HG02763 (cell line): Measurements from ENCODE around the gene CCL7.
"Not testable (repeated sequence)": the region's sequence is repeated elsewhere in the genome, so short reads cannot be mapped to it uniquely, and the experiment has no call there.

Source experiments
- ATAC-seq: cut with Tn5 transposase; IDR thresholded peaks from one replicate; pipeline ENCODE4 v1.9.1; 2021; ENCODE audit warnings: mild to moderate bottlenecking, moderate library complexity; ENCODE audit not compliant: unreplicated experiment

The CCL7 gene

GRCh38 chr17:34269969-34270368 lies at the start of gene CCL7:
Gene CCL7, plus strand, starts transcription at chr17:34270221. Its CDS starts 70 bp downstream, at chr17:34270291.
- ATAC-seq = no peak

GRCh38 chr17:34220752-34221395 lies 49.1 kb upstream of the CCL7 start:
- no peak for ATAC-seq

GRCh38 chr17:34221411-34221810 lies 48.6 kb upstream of the CCL7 start:
- no peak for ATAC-seq

DNA sequence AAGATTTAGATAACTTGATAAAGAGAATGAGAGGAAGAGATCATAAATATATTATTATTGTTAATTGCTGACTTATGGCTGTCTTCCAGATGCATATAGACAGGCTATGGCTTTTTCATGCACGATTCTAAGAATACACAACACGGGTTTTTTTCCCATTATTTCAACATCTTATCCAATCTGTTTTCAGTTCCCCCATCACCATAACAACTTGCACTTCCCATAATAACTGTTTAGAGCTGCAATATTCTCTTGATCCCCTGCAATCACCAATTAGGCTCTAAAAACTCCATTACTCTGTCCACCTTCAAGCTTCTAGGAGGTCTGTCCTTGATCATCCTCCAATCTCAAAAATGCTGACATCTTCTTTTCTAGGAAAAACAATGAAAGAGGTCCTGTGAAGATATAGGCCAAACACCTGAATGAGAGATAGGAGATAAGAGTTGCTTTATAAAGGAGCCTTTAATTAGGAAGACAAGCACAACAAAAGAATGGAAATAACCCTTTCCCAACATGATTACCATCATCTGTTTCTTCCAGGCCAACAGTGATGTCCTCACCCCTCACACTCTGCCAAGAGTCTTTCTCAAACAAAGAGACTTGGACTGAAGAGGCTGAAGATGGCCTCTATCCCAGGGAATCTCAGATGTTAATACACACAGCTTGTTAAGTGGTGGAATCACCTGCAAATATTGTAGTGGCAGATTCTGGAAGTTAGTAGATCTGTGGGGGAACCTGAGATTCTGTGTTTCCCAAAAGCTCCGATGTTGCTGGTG lies 47.1 kb upstream of the CCL7 start:
- ATAC-seq = no peak

DNA sequence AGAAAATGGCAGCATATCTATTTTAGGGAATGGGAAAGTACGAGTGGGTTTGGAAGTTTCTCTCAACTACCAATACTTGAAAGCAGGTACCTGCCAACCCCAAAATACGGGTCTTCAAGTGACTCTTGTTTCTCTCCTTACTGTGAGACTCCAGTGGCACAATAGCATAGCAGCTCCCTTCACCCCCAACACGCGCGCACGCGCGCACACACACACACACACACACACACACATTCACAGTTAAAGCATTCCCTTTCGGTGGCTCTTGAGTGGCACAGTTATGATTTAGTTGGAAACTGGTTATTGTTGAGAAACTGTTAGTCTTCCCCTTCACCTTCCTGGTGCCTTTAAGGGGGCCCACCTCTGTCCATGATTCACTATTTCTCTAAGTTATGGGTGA lies 45.0 kb upstream of the CCL7 start:
- no peak for ATAC-seq

DNA sequence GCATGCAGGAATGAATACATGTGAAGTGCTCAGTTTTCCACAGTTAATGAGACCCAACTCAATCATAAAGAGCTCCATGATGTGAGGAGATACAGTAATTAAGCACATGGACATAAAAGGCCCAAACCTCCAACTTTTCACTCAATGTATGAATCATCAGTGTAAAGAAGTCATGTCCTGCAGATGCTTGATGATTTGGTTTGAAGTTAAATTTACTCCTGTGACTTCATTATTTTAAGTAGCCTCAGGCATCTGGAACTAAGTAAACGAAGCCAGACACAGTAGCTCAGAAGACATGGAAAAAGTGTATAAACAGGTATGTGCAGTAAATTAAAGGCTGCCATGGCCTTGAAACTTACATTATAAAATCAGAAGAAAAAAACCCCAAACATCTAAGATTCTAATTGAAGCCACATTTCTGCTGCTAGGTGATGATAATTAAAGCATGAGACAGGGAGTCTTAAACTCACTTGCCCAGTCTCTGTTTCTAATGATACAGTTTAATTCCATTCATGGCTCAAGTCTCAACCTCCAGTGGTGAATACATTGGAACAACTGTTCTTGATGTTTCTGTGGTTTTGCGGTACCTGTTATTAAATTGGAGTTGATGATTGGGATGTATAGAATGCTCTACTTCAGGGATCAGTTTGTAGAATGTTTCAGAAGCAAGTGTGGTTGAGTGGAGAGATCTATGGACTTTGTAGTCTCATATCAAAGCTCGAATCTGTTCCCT lies 43.8 kb upstream of the CCL7 start:
- no peak for ATAC-seq

GRCh38 chr17:34226744-34227034 lies 43.3 kb upstream of the CCL7 start:
- no peak for ATAC-seq

DNA sequence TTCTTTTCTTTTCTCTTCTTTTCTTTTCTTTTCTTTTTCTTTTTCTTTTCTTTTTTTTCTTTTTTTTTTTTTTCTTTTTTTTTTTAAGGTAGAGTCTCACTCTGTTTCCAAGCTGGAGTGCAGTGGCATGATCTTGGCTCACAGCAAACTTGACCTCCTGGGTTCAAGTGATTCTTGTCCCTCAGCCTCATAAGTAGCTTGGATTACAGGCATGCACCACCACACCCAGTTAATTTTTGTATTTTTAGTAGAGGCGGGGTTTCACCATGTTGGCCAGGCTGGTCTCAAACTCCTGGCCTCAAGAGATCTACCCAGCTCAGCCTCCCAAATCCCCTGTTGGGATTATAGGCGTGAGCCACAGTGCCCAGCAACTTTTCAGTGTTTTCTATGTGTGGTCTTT lies 42.7 kb upstream of the CCL7 start:
- ATAC-seq = not testable (repeated sequence)

DNA sequence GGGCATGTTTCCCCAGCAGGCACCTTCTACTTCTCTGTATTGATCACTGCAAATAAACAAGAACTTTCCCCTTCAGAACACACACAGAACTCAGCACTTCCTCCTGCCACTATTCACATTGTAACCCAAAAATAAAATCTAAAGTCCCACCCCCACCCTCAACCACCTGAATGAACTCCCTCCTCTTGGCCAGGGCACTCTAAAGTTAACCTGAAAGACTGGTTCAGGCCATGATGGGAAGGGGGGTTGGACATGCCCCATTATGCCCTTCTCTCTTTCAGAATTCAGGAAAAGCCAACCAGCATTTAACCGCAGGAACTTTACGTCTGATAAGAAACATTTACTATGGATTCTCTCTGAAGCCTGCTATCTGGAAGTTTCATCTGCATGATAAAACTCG lies 42.3 kb upstream of the CCL7 start:
- no peak for ATAC-seq

- ATAC-seq = no peak
These were observed 41.2 kb upstream of the CCL7 start for GRCh38 chr17:34228781-34229180.

GRCh38 chr17:34230342-34230741 lies 39.7 kb upstream of the CCL7 start:
- ATAC-seq = no peak

GRCh38 chr17:34234616-34235015 lies 35.4 kb upstream of the CCL7 start:
- ATAC-seq = no peak

GRCh38 chr17:34235389-34236028 lies 34.5 kb upstream of the CCL7 start:
- ATAC-seq = no peak

DNA sequence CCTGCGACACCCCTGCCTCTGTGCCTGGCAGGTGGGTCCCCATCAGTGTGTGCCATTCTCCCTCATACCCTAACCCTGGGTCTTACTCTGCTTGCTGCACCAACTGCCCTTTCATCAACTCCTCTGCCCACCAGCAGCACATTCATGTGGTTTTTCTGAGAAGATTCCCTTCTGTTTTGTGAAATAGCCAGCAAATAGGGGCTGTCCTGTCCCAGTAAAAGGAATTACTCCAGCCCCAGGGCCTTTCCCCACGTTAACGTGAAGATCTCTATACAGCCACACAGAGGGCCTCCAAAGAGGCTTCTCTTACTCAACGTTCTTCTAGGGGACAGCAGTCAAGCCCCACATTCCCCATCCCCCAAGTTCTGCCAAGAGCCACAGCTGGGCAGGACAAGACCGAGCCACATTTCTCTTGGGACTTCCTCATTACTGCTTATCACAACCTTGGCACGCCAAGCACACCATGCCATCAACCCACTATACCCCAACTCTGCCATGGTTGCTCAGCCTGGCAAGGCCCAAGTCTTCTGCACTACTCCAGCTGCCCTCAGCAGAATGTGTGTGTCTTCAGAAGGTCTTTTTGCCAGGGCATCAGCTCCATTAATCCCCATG lies 33.6 kb upstream of the CCL7 start:
- ATAC-seq = no peak

DNA sequence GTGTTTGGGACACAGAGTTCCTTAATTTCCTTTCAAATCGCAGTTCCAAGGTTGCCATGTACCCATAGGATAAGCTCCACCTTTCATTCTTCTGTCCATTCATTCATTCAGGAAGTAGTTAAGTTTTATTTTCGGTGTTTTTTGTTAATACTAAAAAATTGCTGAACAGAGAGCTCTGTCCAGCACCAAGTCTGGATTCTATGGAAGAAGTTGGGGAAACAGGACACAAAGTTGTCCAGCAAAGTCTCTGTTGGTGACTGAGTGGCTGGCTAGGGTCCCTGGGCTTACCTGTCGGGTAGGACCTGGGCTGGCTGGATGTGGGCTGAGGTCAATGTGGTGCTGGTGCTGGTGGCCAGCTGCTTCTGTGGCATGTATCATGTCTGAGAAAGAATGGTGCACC lies 32.6 kb upstream of the CCL7 start:
- ATAC-seq = no peak

GRCh38 chr17:34241062-34241461 lies 29.0 kb upstream of the CCL7 start:
- ATAC-seq = no peak

DNA sequence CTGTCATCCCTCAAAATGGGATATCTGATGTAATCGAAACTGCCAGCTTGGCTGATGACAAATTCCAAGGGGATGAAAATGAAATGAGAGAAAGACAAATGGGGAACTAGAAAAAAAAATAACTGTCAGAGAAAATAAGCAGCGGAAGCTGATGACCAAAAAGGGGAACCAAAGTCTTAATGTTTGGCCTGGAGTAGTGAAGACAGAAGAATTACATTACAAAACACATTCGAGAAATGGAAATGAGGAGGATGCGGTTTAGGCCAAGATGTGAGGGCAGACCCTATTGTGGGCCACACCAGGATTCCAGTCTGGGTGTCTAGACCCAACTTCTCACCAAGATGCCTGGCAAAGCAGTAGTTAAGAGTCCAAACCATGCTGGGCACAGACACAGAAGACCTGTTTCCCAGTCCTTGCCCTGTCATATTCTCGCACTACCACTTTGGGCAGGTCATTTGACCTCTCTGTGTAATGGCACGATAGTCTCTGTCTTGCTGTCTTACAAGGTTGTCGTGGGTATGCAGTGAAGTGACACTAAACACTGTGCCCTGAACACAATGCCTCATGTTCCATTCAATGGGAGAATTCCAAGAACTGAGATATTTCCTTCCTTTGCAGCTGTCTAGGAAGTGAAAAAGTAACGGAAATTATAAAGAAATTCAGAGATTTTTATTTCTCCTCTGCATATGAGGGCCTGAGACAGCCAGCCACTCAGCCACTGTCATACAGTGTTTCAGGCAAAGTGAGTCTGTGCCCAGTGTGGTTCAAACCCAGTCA lies 27.2 kb upstream of the CCL7 start:
- ATAC-seq = no peak

DNA sequence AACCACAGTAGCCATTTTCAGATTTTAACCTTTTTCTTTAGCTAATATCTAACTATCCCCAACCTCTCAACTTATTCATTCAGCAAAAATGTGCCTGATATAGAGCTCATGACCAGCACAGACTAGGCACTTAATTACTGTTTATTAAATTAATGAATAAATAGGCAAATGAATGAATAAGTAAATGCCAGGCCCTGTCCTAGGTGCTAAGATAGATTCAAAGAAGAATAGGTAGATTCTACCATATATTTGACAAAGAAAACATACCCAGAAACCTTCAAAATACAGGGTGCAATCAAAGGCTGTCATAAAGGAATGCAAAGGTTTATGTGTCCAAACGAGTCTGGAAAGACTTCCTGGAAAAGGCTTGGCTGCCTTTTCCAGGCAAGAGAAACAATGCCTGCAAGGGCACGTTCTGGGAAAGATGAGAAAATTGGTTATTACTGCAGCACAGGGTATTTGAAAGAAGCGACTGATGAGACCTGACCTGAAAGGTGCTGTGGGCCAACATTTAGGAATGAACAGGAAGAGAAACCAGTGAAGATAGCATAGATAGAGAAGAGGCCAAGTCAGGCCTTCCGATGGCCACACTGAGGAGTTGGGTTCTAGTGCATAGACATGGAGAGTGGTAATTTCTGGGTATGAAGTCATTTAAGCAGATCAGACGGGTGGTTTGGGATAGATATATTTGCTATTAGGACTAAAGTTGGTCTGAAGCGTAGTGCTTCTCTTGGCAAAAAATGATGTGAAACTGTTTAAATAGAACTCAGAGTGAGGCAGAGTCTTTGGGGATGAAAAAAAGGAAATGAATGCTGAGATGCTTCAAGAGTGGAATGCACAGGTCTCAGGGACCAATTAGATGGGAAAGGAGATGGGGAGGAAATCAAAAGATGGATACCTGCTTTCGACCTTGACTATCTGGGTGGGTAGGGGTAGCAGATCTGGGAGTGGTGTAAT lies 26.4 kb upstream of the CCL7 start:
- ATAC-seq = no peak

GRCh38 chr17:34245351-34245905 lies 24.6 kb upstream of the CCL7 start:
- ATAC-seq = no peak
